HG02885 (cell line): Measurements from ENCODE around the gene SLC35F6.
"Not testable (repeated sequence)": the region's sequence is repeated elsewhere in the genome, so short reads cannot be mapped to it uniquely, and the experiment has no call there.

Experiments used
- ATAC-seq: cut with Tn5 transposase; IDR thresholded peaks from one replicate; pipeline ENCODE4 v1.9.1; 2021; ENCODE audit warnings: mild to moderate bottlenecking; ENCODE audit not compliant: unreplicated experiment, poor library complexity

The SLC35F6 gene

DNA sequence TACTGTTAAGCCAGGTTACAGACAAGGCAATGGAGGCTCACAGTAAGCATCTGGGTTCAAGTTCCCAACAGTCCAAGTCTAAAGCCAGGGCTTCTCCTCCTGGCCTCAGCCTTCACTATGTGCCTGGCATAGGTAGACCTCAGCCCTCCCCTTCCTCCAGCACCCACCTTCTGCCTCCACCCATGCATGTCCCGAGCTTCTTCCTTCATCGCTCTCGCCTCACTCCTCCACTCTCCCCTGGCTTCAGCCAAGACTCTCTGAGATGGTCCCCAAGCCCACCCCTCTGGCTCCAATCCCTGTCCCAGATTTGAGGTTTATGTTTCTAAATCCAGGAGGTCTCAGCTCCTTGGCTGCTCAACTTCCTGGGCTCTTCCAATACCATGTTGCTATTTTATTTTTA, 48.6 kb downstream of the SLC35F6 start:
- ATAC-seq = no peak

- not testable (repeated sequence) for ATAC-seq
Measured at GRCh38 chr2:26814072-26814765, 50.1 kb downstream of the SLC35F6 start.

- no peak for ATAC-seq
Measured at GRCh38 chr2:26816893-26817292, 52.8 kb downstream of the SLC35F6 start.

- ATAC-seq = no peak
Measured at GRCh38 chr2:26818255-26818654, 54.2 kb downstream of the SLC35F6 start.

GRCh38 chr2:26818972-26819371, 54.9 kb downstream of the SLC35F6 start:
- no peak for ATAC-seq

DNA sequence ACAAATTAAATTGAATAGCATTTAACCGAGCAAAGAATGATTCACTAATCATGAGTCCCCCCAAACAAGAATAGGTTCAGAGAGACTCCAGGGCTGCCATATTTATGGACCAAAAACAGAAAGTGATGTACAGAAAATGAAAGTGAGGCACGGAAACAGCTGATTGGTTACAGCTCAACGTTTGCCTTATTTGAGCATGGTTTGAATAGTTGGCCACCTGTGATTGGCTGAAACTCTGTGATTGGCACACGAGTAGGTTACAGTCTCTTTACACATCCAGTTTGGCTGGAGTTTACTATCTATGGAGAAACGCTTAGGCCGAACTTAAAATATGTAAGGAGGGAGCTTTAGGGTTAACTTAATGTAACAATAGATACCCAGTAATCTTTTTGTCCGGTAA, 56.8 kb downstream of the SLC35F6 start:
- no peak for ATAC-seq

- ATAC-seq = no peak
Measured at GRCh38 chr2:26822877-26823276, 58.8 kb downstream of the SLC35F6 start.
